Stimulated activated CD4-positive, alpha-beta T cell treated with anti-CD3 and anti-CD28 coated beads, TNF-alpha, amount 100 ng/mL, for 48 hours (primary cell): ENCODE results near the gene HBA2.
"Not testable (repeated sequence)": the region's sequence is repeated elsewhere in the genome, so short reads cannot be mapped to it uniquely, and the experiment has no call there.

Experiments
- DNase-seq, 3 donors: peaks; one replicate each; pipeline ENCODE4 v3.0.0-alpha.2; 2020; ENCODE audit warnings: low read depth in 3 of 3

HBA2 gene

GRCh38 chr16:175011-175949 is 2.6 kb downstream of the HBA2 start:
- DNase-seq = no peak

DNA sequence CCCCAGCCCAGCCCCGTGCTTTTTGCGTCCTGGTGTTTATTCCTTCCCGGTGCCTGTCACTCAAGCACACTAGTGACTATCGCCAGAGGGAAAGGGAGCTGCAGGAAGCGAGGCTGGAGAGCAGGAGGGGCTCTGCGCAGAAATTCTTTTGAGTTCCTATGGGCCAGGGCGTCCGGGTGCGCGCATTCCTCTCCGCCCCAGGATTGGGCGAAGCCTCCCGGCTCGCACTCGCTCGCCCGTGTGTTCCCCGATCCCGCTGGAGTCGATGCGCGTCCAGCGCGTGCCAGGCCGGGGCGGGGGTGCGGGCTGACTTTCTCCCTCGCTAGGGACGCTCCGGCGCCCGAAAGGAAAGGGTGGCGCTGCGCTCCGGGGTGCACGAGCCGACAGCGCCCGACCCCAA is 3.3 kb downstream of the HBA2 start:
- DNase-seq = not testable (repeated sequence)

DNA sequence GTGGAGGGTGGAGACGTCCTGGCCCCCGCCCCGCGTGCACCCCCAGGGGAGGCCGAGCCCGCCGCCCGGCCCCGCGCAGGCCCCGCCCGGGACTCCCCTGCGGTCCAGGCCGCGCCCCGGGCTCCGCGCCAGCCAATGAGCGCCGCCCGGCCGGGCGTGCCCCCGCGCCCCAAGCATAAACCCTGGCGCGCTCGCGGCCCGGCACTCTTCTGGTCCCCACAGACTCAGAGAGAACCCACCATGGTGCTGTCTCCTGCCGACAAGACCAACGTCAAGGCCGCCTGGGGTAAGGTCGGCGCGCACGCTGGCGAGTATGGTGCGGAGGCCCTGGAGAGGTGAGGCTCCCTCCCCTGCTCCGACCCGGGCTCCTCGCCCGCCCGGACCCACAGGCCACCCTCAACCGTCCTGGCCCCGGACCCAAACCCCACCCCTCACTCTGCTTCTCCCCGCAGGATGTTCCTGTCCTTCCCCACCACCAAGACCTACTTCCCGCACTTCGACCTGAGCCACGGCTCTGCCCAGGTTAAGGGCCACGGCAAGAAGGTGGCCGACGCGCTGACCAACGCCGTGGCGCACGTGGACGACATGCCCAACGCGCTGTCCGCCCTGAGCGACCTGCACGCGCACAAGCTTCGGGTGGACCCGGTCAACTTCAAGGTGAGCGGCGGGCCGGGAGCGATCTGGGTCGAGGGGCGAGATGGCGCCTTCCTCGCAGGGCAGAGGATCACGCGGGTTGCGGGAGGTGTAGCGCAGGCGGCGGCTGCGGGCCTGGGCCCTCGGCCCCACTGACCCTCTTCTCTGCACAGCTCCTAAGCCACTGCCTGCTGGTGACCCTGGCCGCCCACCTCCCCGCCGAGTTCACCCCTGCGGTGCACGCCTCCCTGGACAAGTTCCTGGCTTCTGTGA is 4.1 kb downstream of the HBA2 start, which contains the start of gene HBA1:
Gene HBA1 (plus strand): TSS at position 204 of the 906 bp plus-strand sequence. CDS start 37 bp downstream, at position 241.
- not testable (repeated sequence) for DNase-seq

DNA sequence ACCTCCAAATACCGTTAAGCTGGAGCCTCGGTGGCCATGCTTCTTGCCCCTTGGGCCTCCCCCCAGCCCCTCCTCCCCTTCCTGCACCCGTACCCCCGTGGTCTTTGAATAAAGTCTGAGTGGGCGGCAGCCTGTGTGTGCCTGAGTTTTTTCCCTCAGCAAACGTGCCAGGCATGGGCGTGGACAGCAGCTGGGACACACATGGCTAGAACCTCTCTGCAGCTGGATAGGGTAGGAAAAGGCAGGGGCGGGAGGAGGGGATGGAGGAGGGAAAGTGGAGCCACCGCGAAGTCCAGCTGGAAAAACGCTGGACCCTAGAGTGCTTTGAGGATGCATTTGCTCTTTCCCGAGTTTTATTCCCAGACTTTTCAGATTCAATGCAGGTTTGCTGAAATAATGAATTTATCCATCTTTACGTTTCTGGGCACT is 4.7 kb downstream of the HBA2 start:
- no peak for DNase-seq

DNA sequence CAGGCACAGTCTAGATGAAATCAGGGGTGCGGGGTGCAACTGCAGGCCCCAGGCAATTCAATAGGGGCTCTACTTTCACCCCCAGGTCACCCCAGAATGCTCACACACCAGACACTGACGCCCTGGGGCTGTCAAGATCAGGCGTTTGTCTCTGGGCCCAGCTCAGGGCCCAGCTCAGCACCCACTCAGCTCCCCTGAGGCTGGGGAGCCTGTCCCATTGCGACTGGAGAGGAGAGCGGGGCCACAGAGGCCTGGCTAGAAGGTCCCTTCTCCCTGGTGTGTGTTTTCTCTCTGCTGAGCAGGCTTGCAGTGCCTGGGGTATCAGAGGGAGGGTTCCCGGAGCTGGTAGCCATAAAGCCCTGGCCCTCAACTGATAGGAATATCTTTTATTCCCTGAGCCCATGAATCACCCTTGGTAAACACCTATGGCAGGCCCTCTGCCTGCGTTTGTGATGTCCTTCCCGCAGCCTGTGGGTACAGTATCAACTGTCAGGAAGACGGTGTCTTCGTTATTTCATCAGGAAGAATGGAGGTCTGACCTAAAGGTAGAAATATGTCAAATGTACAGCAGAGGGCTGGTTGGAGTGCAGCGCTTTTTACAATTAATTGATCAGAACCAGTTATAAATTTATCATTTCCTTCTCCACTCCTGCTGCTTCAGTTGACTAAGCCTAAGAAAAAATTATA is 5.4 kb downstream of the HBA2 start:
- DNase-seq = no peak

DNA sequence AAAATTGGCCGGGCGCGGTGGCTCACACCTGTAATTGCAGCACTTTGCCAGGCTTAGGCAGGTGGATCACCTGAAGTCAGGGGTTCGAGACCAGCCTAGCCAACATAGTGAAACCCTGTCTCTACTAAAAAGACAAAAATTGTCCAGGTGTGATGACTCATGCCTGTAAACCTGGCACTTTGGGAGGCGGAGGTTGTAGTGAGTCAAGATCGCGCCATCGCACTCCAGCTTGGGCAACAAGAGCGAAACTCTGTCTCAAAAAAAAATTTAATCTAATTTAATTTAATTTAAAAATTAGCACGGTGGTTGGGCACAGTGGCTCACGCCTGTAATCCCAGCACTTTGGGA is 6.0 kb downstream of the HBA2 start:
- DNase-seq = no peak

GRCh38 chr16:179211-180092 is 6.8 kb downstream of the HBA2 start:
- DNase-seq = no peak

DNA sequence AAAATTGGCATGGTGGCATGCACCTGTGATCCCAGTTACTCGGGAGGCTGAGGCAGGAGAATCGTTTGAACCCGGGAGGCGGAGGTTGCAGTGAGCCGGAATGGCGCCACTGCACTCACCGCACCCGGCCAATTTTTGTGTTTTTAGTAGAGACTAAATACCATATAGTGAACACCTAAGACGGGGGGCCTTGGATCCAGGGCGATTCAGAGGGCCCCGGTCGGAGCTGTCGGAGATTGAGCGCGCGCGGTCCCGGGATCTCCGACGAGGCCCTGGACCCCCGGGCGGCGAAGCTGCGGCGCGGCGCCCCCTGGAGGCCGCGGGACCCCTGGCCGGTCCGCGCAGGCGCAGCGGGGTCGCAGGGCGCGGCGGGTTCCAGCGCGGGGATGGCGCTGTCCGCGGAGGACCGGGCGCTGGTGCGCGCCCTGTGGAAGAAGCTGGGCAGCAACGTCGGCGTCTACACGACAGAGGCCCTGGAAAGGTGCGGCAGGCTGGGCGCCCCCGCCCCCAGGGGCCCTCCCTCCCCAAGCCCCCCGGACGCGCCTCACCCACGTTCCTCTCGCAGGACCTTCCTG is 7.5 kb downstream of the HBA2 start, which contains the start of gene HBQ1:
Gene HBQ1 (plus strand): TSS at position 359 of the 575 bp plus-strand sequence. CDS start 28 bp downstream, at position 387.
- peak in 2 of 3 donors; percentile 11 to 33 for DNase-seq

GRCh38 chr16:180681-181564 is 8.2 kb downstream of the HBA2 start:
- DNase-seq = peak; percentile 75 to 85 (median 78)

DNA sequence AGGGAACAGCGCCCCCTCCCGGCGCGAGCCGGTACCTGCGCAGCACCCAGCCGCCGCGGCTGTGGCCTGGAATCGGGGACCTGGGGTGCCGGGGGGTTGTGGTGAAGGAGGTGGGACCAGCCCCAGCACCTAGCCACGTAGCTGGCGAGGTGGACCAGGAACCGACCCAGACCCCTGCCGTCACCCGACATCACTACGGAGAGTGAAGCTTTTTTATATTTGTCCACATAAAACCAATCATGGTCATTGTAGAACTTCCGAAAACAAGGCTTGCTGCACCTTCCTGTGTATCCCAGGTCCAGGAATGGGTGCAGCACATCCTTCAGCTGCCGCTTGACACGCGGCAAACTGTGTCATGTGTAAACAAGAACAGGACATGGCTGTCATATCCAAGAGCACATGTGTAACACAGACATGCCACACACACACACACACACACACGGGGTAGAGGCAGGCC is 8.9 kb downstream of the HBA2 start:
- no peak for DNase-seq

- DNase-seq = no peak
Observed at GRCh38 chr16:183005-183404, 10.3 kb downstream of the HBA2 start.

DNA sequence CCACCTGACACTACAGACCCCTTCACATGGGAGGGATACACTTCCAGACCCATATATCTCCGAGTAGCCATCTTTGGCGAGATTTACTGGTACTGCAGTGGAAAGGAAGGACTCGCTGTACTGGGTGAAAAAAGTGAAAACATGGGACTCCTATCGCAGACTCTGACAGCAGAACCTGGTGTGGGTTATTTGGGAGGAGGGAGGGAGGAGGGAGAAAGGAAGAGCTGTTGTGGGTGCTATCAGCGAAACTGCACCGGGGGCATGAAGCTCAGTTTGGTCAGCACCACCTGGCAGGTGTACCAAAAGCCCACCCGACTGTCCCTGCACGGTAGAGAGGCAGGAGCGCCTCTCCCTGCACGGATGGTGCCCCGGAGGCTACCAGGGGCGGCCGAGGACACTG is 12.5 kb downstream of the HBA2 start:
- no peak for DNase-seq

- no peak for DNase-seq
Observed at GRCh38 chr16:185691-186090, 13.0 kb downstream of the HBA2 start.

DNA sequence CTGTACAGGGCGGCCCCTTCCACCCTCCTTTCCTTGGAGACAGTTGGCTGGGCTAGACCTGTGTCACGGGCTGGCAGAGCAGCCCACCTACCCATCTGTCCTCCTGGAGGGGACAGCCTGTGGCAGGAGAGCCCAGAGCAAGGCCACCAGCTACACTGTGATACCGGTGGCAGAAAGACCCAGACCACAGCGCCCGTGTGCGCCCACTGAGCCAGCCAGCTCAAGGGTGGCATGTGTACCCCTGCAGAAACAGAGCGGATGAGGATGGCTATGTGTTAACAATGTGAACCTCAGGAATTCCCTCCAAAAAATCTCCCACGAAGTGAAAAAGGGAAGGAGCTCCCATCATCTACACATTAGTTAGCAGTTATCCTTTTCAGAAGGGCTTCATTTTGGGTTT is 14.7 kb downstream of the HBA2 start:
- DNase-seq = no peak

- no peak for DNase-seq
Observed at GRCh38 chr16:188674-189073, 16.0 kb downstream of the HBA2 start.

- DNase-seq = no peak
Observed at GRCh38 chr16:189604-190186, 17.0 kb downstream of the HBA2 start.

DNA sequence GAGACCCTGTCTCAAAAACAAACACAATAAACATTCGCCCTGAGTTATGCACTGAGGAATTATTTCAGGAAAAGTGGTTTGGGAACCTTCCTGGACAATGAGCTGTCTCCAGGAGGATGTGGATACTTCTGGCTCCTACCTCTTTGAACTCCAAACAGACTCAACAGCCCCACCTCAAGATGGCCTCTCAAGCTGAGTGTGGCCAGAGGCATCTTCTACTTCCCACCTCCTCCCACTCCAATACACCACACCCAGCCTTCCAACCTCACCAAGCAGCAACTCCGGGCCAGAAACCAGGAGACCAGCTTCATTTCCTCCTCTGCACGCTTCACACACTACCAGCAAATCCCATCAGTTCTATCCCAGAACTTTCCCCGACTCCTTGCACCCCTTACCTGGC is 19.2 kb downstream of the HBA2 start:
- DNase-seq = no peak

DNA sequence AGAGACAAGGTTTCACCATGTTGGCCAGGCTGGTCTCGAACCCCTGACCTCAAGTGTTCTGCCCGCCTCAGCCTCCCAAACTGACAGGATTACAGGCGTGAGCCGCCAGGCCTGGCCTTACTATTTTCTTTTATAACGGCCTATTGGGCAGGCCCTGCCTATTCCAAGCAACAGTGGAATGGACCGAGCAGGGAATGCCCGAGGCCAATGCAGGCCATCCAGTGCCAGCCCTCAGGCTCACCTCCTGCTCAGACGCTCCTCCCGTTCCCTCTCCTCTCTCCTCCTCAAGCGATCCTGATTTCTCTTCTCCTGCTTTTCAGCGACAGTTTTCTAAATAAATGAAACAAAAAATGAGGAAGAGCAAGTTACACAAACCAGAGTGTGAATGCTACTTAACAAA is 20.0 kb downstream of the HBA2 start:
- no peak for DNase-seq

GRCh38 chr16:193441-193840 is 20.8 kb downstream of the HBA2 start:
- no peak for DNase-seq
